GM18511 (cell line): ENCODE measurements around the gene CDX1.

Experiments
- ATAC-seq: cut with Tn5 transposase; IDR thresholded peaks from one replicate; pipeline ENCODE4 v1.9.1; 2021; ENCODE audit warnings: mild to moderate bottlenecking, moderate library complexity; ENCODE audit not compliant: unreplicated experiment

CDX1 gene

DNA sequence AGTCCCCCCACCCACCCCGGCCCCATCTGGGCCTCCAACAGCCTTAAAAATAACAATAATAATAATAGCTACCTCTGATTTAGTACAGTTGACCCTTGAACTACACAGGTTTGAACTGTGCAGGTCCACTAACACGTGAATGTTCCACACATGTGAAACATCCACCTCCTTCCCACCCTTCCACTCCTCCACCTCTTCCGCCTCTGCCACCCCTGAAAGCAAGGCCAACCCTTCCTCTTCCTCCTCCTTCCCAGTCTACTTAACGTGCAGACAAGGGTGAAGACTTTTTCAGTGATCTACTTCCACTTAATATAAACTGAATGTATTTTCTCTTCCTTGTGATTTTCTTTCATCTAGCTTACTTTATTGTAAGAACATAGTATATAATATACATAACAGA lies 21.7 kb upstream of the CDX1 start:
- ATAC-seq: no peak

DNA sequence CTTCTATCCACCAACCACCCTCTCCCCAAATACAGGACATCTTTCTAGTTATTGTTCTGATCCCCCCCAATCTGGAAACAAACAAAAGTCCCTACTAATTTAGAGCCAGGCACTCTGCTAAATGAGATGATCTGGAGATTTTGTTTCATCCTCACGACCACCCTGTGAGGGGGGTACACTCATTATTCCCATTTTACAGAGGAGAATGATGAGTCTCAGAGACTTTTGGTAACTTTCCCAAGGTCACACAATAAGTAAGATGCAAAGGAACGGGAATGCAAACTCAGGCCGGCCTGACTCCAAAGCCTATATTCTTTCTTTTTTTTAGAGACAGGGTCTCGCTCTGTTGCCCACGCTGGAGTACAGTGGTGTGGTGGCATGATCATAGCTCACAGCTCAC lies 20.3 kb upstream of the CDX1 start:
- no peak for ATAC-seq

DNA sequence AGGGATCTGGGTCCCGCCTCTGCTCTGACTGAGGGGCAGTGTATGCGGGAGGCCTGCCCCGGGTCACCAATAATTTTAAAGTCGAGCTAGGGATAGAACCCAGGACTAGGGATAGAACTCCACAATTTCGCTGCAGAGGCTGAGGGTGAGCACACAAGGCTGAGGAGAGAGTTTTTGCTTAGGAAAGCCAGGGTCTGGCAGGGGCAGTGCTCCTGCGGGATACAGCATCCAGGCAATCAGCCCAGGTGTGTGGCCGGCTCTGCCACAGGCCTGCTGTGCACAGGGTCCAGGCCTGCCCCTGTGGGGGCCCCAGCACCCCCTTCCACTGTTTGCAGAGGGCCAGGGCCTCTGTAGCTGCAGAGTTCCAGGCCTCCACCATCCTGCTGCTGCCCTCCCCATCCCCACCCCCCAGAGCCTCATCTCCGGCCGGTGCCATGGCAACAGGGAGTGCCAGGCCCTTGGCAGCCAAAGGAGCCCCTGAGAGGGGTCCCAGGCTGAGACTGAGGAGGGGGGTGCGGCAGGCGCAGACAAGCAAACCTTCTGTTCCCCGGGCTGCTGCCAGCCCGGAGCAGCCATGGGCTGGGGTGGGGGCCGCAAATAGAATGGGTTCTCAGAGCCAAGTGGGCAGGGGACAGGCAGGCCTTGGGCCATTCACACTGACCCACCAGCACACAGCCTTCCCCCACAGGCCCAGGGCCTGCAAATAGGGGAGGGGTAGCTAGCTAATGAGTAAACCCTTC lies 19.5 kb upstream of the CDX1 start:
- no peak for ATAC-seq

DNA sequence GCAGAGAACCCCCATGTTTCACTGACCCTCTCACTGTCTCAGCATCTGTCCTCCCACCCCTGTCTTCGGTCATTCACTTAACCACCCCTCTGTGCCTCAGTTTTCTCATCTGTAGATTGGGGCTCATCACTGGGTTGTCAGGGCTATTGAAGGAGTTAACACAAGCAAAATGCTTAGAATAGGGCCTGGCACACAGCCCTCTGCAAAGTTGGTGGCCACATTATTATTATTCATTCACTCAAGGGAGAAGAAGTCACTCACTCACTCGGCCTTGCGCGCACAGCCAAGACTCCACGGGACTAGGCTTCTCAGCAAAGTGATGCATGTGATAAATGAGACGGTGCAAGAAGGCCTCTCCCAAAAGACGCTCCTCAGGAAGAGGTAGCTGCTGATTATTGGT lies 18.9 kb upstream of the CDX1 start:
- no peak for ATAC-seq

DNA sequence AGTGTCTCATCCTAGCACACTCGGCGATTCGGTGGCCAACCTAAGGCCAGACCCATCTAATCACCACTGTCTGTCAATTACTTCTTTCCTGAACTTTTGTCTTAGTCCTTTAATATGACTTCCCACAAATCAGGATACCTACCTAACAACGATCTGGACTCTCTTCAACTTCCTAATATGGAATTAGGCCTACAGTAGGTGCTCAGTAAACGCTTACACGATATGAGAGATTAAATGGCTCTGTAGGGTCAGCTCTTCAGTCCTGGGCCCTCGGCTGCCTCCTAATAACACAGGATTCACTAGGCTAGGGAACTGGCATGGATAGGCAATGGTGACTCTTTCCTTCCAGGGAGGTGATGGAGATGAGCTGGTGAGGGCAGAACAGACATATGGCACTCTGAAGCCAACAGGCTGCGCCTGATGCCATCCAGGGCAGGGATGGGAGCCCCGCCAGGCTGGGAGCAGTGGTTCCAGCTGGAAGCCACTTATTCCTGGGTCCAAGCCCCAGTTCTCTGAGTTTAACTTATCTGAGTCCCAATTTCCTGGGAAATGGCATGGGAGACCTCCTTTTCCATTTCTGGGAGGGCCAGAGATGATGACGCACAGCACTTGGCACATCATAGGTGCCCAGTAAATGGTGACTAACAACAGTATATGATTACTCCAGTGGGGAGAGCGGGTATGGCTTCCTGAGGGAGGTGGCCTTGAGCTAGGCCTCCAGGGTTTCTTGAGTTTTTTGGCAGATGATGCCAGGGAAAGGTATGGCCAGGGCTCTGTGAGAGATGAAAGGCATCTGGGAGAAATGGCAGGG lies 18.3 kb upstream of the CDX1 start:
- ATAC-seq: no peak

DNA sequence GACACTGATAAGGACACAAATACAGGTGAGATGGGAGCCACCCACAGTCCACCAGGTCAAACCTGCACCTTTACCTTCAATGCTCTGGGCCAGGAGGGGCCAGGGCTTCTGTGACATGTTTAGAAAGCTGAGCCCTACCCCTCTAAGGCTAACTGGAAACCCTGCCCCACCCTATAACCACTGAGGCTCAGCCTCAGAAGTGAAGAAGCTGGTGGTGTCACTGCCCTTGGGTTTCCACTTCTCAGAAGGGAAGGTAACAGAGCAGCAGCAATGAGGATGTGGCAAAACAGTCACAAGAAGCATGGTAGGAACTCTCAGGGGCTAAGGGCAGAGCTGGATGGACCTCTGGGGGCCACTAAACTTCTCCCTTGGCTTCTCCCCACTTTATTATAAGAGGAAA lies 17.0 kb upstream of the CDX1 start:
- no peak for ATAC-seq

DNA sequence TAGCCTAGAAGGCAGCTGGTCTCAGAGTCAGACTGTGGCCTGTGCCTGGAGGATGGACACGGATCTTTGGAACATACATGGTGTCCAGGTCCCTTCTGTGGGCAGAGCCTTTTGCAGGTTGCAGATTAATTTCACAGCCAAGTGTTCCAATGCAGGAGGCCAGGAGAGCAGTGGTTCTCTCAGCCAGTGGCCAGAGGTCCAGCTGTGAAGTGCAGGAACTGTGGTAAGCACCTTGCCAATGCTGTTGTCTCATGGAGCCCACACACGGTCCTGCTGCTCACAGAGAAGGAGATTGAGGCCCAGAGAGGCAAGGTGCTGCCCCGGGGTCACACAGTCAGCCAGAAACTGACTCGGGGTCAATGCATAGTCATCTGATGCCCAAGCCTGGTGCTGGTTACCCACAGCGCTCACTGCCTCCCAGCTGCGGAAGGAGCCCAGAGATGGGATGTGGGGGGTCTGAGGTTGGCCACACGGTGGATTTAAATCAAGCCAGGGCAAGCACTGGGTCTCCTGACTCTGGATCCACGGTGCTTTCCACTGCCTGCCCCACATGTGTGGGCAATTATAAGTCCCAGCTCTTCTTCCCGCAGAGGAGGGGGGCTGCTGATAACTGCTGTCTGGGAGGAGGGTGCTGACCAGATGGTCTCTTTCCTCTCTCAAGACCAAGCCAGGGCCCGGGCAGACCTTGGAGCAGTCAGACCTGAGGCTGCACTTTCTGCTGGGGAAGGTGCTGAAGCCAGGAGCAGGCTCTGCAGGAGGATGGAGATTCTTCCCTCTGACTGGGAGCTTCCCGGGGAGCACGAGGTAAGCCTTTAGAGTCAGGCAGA lies 13.7 kb upstream of the CDX1 start:
- ATAC-seq: no peak

DNA sequence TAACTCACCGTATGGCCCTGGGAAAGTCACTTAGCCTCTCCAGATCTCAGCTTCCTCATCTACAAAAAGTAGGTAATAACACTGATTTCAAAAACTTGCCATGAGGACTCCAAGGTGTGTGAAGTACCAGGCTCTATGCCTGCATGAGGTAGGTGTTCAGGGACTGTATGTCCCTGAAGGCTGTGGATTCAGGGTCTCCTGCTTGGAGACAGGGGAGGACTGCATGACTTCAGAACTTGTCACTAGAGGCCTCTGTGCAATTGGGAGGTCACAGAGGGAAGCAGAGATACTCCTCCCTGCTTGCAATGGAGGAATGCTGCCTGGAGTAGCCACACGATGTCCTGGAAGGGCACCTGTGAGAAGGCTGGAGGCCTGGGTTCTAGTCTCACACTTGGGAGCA lies 13.1 kb upstream of the CDX1 start:
- ATAC-seq: no peak

DNA sequence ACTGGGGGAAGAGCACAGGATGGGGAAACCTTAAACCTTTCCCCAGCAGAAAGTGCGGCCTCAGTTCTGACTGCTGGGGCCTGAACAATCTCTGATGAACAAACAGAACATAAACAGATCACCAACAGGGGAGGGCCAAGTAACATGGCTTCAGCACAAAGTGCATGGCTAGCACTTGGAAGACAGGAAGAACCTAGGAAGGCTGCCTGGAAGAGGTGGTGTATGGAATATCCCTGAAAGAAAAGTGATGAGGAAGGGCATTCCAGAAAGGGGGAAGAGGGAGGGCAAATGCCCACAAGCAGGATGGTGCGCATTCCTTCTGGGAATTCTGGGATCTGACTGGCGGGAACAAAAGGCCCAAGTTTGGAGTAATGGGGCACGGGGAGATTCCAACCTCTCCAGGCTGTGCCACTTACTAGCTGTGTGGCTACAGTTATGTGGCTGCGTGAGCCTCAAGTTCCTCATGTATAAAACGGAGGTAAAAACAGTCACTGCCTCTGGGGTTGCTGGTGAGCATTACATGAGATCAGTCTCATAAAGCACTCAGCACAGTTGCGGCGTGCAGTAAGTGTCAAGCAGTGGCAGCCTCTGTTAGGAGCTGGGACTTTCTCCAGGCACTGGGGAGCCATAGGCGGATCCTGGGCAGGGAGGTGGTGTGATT lies 12.5 kb upstream of the CDX1 start:
- ATAC-seq: peak; percentile 53

DNA sequence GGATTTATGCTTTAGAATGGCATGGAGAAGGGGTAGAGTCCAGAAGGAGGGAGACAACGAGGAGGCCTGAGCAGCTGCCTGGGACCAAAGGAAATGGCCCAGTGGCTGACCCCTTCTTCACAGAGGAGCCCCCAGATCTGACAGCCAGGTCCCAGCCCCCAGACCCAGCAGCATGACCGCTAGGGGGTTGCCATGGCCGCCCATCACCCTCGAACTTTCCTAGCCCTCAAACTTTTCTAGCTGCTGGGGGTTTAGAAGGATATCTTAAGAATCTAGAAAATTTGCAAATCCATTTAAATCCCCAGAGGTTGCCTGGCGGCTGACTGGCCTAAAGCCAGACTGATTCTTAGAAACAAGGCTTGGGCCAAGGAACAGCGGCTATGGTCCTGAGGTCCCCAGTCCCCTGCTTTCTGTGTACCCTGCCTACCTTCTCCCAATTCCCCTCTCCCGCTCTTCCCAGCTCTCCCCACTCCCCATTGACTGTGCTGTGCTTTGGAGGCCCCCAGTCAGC lies 11.9 kb upstream of the CDX1 start:
- no peak for ATAC-seq

DNA sequence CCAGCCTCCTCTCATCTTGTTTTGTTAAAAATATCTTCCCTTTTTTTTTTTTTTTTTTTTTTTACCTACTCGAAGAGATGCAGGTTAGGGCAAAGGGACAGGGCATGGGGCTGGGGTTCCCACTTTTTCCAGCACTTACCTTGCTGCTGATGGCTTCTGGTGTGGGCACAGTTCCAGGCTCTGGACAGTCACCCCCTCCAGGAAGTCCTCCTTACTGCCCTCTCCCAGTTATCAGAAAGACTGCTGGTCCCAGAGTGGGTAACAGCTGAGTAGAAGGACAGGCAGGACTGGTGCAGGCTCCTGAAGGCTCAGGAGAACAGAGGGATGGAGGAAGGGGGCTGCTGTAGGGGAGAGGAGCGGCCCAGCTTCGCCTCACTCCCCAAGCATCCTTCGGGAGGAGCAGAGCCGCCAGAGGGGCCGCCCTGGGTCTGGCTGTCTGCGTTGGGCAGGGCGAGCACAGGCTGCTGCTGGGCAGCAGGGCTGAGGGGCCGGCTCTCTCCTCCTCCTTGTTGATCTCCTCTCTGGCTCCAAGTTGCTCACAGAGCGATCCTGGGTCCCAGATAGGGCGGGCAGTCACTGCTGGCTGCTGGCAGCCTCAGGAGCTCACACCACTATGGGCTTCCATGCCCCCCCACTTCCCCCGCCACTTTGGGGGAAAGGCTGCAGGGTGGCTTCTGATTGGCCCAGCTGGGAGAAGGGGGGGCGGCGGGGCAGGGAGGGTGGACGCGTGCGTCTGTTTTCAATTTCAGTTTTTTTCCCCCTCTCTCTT lies 11.1 kb upstream of the CDX1 start, which contains the start of gene PDGFRB:
Gene PDGFRB (minus strand): TSS at position 588 of the 769 bp plus-strand sequence. CDS start 18,798 bp downstream, outside the sequence.
- ATAC-seq: peak; percentile 68

DNA sequence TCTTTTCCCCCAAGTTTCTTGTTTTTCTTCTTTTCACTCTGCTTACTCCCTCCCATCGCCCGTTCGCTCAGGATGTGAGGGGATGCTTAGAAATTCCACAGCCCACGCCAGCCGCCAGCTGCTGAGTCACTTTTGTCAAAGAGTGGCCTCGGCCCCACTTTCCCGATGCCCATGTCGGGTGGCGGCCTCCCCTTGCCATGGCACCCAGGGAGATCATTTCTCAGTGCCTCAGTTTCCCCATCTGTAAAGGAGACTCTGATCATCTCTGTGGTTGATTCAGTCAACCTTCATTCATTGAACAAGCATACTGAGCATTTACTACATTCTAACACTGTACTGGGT lies 10.6 kb upstream of the CDX1 start:
- ATAC-seq: no peak

DNA sequence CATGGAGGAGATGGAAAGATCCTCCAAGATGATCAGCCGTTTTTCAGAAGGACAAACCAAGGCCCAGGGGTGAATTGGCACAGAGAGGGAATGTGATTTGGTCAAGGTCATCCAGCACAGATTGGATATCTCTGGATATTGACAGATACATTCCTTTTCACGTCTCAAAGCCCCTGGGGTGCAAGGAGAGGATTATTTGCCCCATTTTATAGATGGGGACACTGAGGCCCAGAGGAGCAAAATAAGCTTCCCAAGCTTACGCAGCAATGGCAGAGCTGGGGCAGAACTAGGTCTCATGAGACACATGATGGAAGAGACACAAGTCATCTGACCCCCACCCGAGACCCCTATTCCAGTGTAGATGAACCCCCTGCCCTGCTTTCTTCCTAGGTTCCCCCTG lies 10.0 kb upstream of the CDX1 start:
- ATAC-seq: no peak

DNA sequence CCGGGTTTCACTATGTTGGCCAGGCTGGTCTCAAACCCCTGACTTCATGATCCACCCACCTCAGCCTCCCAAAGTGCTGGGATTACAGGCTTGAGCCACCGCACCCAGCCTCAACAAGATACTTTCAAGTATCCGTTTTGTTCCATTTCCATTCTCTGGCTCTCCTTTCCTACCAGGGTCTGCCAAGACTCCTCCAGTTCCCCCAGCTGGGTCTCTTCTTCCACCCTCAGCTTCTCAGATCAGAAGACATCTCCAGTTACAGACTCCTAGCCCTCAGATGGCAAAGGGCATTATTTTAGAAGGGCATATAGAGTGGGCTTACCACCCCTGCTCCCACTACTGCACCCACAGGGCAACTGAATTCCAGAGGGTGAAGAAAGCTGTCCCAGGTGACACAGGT lies 9.4 kb upstream of the CDX1 start:
- no peak for ATAC-seq

DNA sequence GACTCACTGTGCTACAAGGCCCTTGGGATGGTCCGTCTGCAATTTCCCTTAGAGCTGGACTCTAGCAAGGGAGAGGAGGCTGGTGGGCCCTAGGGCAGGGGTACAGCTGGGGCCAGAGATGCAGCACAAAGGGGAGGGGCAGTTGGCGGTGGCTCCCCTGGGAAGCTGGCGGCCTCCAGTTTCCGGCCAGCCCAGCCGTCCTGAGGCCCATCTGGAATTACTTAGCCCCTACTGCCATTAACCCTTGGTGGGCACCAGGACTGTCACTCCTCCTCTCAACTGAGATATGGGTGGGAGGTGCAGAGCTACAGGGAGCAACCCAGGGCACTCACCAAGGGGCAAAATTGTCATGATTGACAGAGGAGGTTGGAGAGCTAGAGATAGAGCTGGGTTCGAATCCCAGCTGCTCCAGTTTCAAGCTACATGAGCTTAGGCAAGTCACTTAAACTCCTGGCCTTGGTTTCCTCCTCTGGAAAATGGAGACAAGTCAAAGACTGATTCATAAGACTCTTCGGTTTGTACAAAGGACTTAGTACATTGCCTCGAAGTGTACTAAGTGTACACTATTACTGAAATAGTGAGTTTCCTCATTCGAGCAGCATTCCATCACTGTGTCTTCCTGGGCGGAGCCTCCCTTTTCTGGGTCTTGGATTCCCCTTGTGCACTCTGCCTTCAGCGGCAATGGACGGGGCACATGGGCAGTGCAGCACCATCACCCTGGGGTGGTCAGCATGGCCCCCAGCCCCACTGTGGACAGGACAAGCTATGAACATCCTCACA lies 8.2 kb upstream of the CDX1 start:
- ATAC-seq: no peak

DNA sequence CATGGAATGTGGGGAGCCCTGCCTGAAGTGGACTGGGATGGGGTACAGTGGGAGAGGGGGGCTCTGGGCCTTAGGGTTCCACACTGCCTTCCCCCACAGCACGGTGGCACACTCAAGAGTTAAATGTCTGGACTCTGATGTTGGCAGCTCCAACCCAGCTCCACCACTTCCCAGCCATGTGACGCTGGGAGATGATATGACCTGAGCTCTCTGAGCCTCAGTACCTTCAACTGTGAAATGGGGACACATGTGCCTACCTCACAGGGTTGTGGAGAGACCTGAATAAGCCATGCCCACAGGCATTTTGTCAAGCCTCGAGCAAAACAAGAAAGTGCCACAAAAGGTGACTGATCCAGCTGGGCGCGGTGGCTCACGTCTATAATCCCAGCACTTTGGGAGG lies 7.5 kb upstream of the CDX1 start:
- no peak for ATAC-seq

DNA sequence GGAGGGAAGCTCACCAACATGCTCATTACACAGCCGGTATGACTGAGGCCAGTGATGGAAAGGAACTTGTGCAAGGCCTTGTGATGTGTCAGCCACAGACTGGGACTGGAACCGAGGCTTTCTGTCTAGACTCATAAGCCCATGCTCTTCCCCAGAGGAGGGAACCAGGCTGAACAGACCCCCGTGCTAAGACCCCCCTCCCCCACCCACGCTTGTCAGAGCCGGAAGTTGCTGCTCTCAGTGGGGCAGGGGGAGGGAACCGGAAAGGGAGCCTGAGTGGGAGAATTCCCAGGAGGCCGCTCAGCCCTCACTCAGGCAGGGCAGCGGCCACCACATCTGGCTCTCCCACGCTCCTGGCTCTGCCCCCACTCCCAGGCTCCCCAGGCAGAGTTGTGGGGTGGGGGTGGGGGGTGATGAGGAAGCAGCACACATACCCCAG lies 6.8 kb upstream of the CDX1 start:
- no peak for ATAC-seq

DNA sequence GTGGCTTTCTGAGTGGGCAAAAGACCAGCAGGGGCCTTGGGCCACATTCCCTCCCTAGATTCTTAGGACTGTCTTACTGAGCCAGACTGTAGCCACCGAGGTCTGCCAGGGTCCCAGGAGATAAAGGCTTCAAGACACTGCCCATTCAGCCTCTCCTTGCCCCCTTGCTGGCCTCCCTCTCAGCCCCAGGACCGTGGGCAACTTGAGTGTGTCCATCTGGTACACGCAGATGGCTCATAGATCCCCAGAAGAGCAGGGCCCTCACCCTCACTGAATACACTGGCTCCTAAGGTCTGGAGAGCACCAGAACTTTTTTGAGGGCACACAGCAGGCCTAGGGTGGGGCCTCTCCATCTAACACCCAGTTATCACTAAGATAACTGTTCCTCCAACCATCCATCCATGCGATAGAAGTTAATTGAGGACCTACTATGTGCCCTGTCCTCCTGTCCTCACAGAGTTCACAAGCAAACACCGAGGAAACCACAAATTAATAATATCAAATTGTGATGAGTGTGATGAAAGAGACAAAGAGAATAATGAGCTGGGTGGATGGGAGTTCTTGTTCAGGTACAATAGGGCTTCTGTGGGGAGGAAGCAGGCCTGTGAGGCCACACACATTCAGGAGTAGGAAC lies 6.0 kb upstream of the CDX1 start:
- ATAC-seq: no peak
